ENCODE measurements around the gene FBLIM1. TPM values are rescaled to one million over a fixed set of nuclear protein-coding genes. Genes with fewer than 3 reads are reported as not detected.
A peak's percentile ranks its signal among the peaks of the same experiment; 100 is the strongest.

Gene FBLIM1
- total and polyA plus RNA-seq, 2 experiments from 2014 or later: 91.6 to 186 TPM

DNA sequence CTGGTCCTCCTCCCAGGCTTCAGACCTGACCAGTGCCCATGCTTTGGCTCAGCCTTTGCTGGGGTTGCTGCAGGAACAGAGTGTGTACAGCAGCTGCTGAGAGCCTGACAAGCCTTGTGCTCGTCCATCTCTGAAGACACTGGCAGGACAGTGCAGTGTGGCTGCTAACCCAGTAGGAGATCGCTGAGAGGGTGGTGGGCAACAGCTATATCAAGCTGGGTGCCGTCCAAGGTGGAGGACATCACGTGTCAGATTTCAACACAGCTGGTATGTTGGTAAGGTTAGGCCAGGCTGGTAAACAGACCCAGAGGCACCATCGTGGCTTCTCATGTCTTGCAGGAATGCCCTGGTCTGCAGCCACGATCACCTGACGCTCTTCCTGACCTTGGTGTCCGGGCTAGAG lies 40.4 kb upstream of the FBLIM1 start:
- peak overlapping the region; percentile 91 for H3K27ac ChIP-seq
- peaks cover 27% of the 10 kb centered on the region for H3K4me1 ChIP-seq (ENCODE audit: low read depth)
- H3K4me3 ChIP-seq: no peak overlapping the region
- DNase-seq (ENCODE audit: low read depth in 1 of 2, low spot score in 1 of 2): no peak
- TF ChIP-seq, protein P1, sequence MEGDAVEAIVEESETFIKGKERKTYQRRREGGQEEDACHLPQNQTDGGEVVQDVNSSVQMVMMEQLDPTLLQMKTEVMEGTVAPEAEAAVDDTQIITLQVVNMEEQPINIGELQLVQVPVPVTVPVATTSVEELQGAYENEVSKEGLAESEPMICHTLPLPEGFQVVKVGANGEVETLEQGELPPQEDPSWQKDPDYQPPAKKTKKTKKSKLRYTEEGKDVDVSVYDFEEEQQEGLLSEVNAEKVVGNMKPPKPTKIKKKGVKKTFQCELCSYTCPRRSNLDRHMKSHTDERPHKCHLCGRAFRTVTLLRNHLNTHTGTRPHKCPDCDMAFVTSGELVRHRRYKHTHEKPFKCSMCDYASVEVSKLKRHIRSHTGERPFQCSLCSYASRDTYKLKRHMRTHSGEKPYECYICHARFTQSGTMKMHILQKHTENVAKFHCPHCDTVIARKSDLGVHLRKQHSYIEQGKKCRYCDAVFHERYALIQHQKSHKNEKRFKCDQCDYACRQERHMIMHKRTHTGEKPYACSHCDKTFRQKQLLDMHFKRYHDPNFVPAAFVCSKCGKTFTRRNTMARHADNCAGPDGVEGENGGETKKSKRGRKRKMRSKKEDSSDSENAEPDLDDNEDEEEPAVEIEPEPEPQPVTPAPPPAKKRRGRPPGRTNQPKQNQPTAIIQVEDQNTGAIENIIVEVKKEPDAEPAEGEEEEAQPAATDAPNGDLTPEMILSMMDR (IDR thresholded peaks at IDR 0.05; ENCODE audit: low read depth, low read length): no peak
- H3K9me3 ChIP-seq (ENCODE audit: low read depth): no peaks in the 10 kb centered on the region
- H3K36me3 ChIP-seq: peaks cover 32% of the 10 kb centered on the region
- no peaks in the 10 kb centered on the region for H3K27me3 ChIP-seq

- Histone ChIP-seq H3K4me3 (no peak overlapping the region), H3K27ac (peak overlapping the region; percentile 39), H3K36me3 (peaks cover 32% of the 10 kb centered on the region), H3K27me3 (no peaks in the 10 kb centered on the region), H3K4me1 (ENCODE audit: low read depth) (peaks cover 20% of the 10 kb centered on the region), H3K9me3 (ENCODE audit: low read depth) (no peaks in the 10 kb centered on the region)
- DNase-seq (ENCODE audit: low read depth in 1 of 2, low spot score in 1 of 2): no peak
- TF ChIP-seq, protein P1 (IDR thresholded peaks at IDR 0.05; ENCODE audit: low read depth, low read length): no peak
These were observed 39.0 kb upstream of the FBLIM1 start for GRCh38 chr1:15719381-15720120.

- no peaks in the 10 kb centered on the region for H3K9me3 ChIP-seq (ENCODE audit: low read depth)
- H3K4me1 ChIP-seq (ENCODE audit: low read depth): peaks cover 11% of the 10 kb centered on the region
- H3K36me3 ChIP-seq: peaks cover 38% of the 10 kb centered on the region
- no peaks in the 10 kb centered on the region for H3K27me3 ChIP-seq
- no peak for DNase-seq (ENCODE audit: low read depth in 1 of 2, low spot score in 1 of 2)
- no peak overlapping the region for H3K27ac ChIP-seq
- no peak overlapping the region for H3K4me3 ChIP-seq
- TF ChIP-seq, protein P1 (IDR thresholded peaks at IDR 0.05; ENCODE audit: low read depth, low read length): no peak
These were observed 37.7 kb upstream of the FBLIM1 start for GRCh38 chr1:15720861-15721260.

DNA sequence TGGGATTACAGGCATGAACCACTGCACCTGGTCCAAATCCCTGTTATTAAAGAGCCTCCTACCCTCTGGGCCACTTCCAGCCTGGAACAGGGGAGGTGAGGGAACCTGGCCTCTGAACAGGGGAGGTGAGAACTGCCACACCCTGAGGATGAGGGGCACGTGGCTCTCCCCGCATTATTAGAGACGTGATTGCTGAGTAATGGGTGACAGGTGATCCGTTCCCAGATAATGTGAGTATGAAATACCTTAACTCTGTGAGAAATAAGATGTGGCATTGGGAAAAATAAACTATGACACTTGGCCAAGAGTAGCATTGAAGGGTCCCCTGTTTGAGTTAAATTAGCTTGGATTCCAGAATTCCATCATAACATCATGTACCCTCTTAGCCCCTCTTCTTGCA lies 36.2 kb upstream of the FBLIM1 start:
- H3K36me3 ChIP-seq: peaks cover 44% of the 10 kb centered on the region
- H3K4me3 ChIP-seq: no peak overlapping the region
- no peaks in the 10 kb centered on the region for H3K9me3 ChIP-seq (ENCODE audit: low read depth)
- TF ChIP-seq, protein P1 (IDR thresholded peaks at IDR 0.05; ENCODE audit: low read depth, low read length): no peak
- no peaks in the 10 kb centered on the region for H3K27me3 ChIP-seq
- peaks cover 7% of the 10 kb centered on the region for H3K4me1 ChIP-seq (ENCODE audit: low read depth)
- no peak for DNase-seq (ENCODE audit: low read depth in 1 of 2, low spot score in 1 of 2)
- H3K27ac ChIP-seq: no peak overlapping the region

DNA sequence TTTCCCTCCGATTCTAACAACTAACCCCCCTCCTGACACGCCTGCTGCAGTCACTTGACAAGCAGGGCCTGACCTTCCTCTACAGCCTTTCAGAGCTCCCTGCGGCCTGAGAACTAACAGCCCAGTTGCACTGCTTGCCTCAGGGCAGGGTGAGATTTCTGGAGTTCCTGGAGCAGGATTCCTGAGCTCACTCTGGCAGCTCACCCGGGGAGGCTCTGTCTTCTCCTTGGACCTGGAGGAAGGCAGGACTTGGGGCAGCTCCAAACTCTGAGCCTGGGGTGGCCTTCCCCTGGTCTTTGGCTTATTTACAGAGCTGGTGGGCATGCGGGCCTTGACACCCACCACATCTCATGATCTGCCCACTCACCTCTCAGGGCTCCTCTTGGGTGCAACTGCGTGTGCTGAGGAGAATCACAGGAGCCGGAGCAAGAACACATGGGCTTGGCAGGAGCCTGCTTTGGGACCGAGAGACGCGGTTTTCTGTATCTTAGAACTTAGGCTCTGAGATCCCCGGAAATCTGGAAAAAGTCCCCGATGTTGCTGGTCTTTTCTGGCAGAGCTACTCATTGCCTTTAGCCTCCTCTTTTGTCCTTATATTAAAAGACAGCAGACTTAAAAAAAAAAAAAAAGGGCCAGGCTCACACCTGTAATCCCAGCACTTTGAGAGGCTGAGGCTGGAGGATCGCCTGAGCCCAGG lies 35.6 kb upstream of the FBLIM1 start:
- Histone ChIP-seq H3K4me3 (no peak overlapping the region), H3K9me3 (ENCODE audit: low read depth) (no peaks in the 10 kb centered on the region), H3K27ac (no peak overlapping the region), H3K27me3 (no peaks in the 10 kb centered on the region), H3K36me3 (peaks cover 50% of the 10 kb centered on the region), H3K4me1 (ENCODE audit: low read depth) (peaks cover under 1% of the 10 kb centered on the region)
- TF ChIP-seq, protein P1 (IDR thresholded peaks at IDR 0.05; ENCODE audit: low read depth, low read length): no peak
- no peak for DNase-seq (ENCODE audit: low read depth in 1 of 2, low spot score in 1 of 2)

Data from cardiac muscle cell (in vitro differentiated cells and primary cell).